RCC 7860 (cell line): ENCODE measurements around the gene GLI3.
A peak's percentile ranks its signal among the peaks of the same experiment; 100 is the strongest.

Experiments
- DNase-seq: peaks from one replicate; pipeline ENCODE4 v3.0.0-alpha.2; 2015; ENCODE audit warnings: low spot score
- FAIRE-seq: peaks from 2 replicates; lab custom pipeline; 2012; peaks lifted over from hg19 to GRCh38; lab: Jason Lieb, UNC

Gene GLI3

GRCh38 chr7:41977151-41977651 is 259.8 kb downstream of the GLI3 start:
- FAIRE-seq = no peak
- DNase-seq = peak; percentile 29

GRCh38 chr7:41976411-41976810 is 260.6 kb downstream of the GLI3 start:
- DNase-seq = no peak
- FAIRE-seq = no peak

DNA sequence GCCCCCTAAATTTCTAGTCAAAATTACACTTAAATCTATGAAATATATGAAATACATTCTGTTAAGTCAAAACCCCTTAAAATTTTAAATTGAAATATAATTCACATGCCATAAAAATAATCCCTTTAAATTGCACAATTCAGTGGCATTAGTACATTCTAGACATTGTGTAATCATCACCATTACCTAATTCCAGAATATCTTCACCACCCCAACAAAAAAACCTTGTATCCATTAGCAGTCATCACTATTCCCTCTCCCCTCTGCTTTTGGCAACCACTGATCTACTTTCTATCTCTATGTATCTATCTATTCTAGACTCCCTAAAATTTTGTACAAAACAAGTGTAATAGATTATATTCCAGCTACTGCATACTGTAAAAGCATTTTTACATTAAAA is 261.2 kb downstream of the GLI3 start:
- FAIRE-seq (no peak), DNase-seq (no peak)

GRCh38 chr7:41974870-41975557 is 262.0 kb downstream of the GLI3 start:
- no peak for FAIRE-seq
- no peak for DNase-seq

GRCh38 chr7:41973202-41973730 is 263.7 kb downstream of the GLI3 start:
- no peak for DNase-seq

GRCh38 chr7:41972776-41973175 is 264.2 kb downstream of the GLI3 start:
- DNase-seq (no peak), FAIRE-seq (no peak)

More at GRCh38 chr7:41973202-41973730, 263.7 kb downstream of the GLI3 start:
- no peak for FAIRE-seq

GRCh38 chr7:41972270-41972669 is 264.7 kb downstream of the GLI3 start:
- DNase-seq = no peak

GRCh38 chr7:41971640-41972187 is 265.3 kb downstream of the GLI3 start:
- no peak for DNase-seq
- no peak for FAIRE-seq

More at GRCh38 chr7:41972270-41972669, 264.7 kb downstream of the GLI3 start:
- no peak for FAIRE-seq

DNA sequence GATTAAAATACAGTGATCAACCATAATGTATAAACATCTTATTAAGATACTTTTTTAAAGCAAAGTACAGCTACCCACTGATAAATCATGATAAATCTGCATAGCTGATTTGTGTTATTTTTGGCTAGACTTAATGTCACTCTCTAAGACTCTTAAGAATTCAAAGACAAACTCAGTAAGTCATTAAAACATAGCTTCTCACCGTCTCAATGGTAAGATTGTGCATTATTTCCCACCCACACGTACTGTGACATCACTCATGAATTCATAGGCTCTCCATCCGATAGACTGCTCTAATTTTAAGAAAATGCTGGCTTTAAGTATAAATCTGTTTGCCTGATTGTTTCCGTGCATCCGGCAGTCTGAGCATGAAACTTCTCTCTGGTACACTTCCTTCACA is 266.1 kb downstream of the GLI3 start:
- FAIRE-seq (no peak), DNase-seq (no peak)

- DNase-seq (no peak), FAIRE-seq (no peak)
Observed at GRCh38 chr7:41969561-41970105, 267.4 kb downstream of the GLI3 start.

GRCh38 chr7:41967156-41967555 is 269.9 kb downstream of the GLI3 start:
- FAIRE-seq (peak; percentile 66), DNase-seq (peak; percentile 32)

DNA sequence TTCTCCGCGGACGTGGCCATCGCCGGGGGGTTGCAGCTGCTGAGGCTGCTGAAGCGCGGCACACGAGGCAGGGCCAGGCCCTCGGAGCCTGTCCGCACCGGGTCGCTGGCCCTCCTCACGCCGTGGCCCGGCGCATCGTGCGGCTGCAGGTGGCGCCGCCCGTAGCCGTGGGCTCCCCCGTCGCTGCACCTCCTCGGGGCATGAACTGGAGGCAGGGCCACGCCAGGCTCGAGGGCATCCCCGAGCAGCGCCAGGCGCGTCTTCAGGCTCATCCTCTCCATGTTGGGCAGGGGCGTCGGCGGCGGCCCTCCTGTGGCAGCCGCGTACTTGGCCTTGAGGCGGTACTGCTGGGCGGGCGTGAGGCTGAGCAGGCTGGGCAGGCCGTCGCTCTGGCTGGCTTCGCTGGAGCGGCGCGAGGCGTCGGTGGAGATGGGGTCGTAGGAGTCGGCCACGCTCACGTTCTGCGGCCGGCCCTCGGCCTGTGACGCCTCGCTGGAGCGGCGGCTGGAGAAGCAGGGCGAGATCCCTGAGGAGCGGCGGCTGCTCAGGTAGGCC is 271.0 kb downstream of the GLI3 start:
- DNase-seq (no peak), FAIRE-seq (no peak)

GRCh38 chr7:41964849-41965745 is 271.9 kb downstream of the GLI3 start:
- FAIRE-seq (no peak), DNase-seq (no peak)

DNA sequence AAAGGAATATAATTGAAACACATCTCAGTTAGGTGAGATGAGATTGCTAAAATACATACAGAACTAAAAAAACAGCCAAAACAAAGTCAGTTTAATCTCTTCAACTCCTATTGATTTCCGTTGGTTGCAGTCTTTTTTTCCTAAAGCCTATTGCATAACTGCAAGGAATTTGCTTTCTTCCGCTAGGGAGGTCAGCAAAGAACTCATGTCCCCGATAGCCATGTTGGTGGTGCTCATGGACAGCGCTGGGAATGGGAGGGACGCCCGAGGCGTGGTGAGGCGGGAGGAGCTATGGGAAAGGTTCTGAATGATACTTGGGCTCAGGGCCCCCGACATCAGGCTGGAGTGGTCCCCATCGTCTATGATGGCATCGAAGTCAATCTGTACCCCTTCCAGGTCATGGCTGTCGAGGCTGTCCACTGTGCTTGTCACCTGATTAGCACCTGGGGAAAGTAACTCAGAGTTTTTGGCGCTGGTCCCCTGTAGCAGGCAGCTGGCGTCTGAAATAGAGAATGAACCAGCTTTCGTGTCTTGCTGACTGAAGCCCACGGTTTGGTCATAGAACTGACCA is 272.7 kb downstream of the GLI3 start:
- no peak for FAIRE-seq
- DNase-seq = no peak

DNA sequence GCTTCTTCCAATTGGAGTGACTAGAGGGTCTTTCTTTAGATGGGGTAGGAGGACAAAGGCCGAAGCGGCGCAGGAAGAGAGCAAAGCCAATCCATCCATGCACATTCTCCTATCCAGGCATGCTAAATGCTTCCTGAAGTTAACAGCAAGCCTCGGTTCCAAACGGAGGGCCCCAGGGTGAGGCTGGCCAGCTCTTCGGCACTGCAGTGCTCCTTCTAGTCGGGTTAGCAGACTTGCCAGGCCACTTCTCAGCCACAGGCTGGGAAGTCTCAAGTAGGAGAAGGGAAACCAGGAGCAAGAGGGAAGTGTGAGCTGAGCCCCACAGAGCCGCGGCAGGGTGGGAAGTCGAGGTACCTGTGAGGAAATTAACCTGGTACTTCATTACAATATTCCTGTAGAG is 280.3 kb downstream of the GLI3 start:
- DNase-seq (no peak), FAIRE-seq (no peak)

- DNase-seq = peak; percentile 95
- FAIRE-seq = peak; percentile 97
Observed at GRCh38 chr7:41955893-41956675, 280.9 kb downstream of the GLI3 start.

- FAIRE-seq = no peak
- no peak for DNase-seq
Observed at GRCh38 chr7:41955451-41955850, 281.6 kb downstream of the GLI3 start.

DNA sequence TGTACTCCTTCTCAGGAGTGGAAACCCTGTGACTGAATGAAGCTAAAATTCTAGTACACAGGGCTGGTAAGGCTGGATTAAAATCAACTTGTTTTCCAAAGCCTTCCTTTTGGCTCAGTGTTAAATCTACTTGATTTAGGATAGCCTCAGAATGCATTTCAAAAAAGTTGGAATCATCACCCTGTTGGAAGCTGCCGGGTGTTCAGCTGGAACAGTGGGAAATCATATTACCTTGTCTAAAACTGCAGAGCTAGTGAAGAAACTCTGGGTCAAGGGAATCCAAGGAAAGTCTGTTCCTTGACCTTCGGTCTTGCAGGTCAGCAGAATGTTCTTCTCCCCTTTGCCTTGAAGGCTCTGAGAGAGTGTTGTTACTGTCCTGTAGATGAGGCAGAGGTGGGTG is 282.0 kb downstream of the GLI3 start:
- FAIRE-seq (no peak), DNase-seq (no peak)

DNA sequence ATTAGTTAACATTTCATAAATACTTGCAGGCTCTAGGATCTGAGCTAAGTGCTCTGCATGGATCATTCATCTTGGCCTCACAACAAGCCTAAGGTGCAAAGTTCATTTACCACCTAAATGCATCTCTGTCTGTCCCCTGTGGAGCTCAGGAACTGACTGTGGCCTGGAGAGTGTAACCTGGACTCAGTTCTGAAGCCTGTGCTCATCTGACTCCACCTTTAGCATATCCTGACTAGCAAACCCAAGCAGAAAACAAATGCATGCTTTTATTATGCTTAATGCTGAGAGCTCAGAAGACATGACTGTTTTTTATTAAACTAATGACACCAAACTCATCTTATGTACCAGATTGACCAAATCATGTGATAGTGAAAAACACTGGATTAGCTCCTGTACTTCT is 288.5 kb downstream of the GLI3 start:
- DNase-seq (no peak), FAIRE-seq (no peak)
